Measurements from ENCODE around the gene PLCL2. TPM values are rescaled to one million over a fixed set of nuclear protein-coding genes. Genes with fewer than 3 reads are reported as not detected.

Gene PLCL2
- total and polyA plus RNA-seq, 4 donors: 1.0 to 16.7 (median 7.1) TPM

- Histone ChIP-seq H3K4me1 (ENCODE audit: control insufficient read depth in 5 of 5, insufficient read depth in 5 of 5, low read length in 5 of 5) (peaks cover 0 to 12% (median 7%) of the 10 kb centered on the region in 5 donors), H3K9me3 (ENCODE audit: control insufficient read depth in 4 of 4, insufficient read depth in 3 of 4, low read length in 3 of 4) (no peaks in the 10 kb centered on the region), H3K27me3 (ENCODE audit: control insufficient read depth in 3 of 3, insufficient read depth in 3 of 3, low read length in 2 of 3) (no peaks in the 10 kb centered on the region), H3K4me3 (no peak overlapping the region), H3K27ac (ENCODE audit: low read depth in 1 of 2, low read length in 1 of 2) (no peak overlapping the region), H3K36me3 (ENCODE audit: control insufficient read depth in 4 of 4, insufficient read depth in 4 of 4, low read length in 4 of 4) (peaks cover 0 to 2% (median 0%) of the 10 kb centered on the region in 4 donors), H3K9ac (ENCODE audit: insufficient read depth in 1 of 2, low read length in 2 of 2) (no peak overlapping the region)
- 55 to 66% methylated on average over 3 of the region's 3 CpGs for WGBS, 2 donors
- TF ChIP-seq CTCF (IDR thresholded peaks at IDR 0.05; ENCODE audit: control extremely low read depth, extremely low read depth): peak; percentile 33
- peak in 2 of 3 donors; percentile 40 to 69 for DNase-seq
- ATAC-seq (ENCODE audit: insufficient read depth, low FRiP score): no peak
Observed at GRCh38 chr3:17032407-17033034, 147.8 kb downstream of the PLCL2 start.

GRCh38 chr3:17033516-17034168, 148.9 kb downstream of the PLCL2 start:
- H3K4me3 ChIP-seq: no peak overlapping the region

GRCh38 chr3:17035033-17035432, 150.3 kb downstream of the PLCL2 start:
- Histone ChIP-seq H3K36me3 (ENCODE audit: control insufficient read depth in 4 of 4, insufficient read depth in 4 of 4, low read length in 4 of 4) (peaks cover 0 to 2% (median 0%) of the 10 kb centered on the region in 4 donors), H3K4me3 (no peak overlapping the region), H3K9me3 (ENCODE audit: control insufficient read depth in 4 of 4, insufficient read depth in 3 of 4, low read length in 3 of 4) (no peaks in the 10 kb centered on the region), H3K4me1 (ENCODE audit: control insufficient read depth in 5 of 5, insufficient read depth in 5 of 5, low read length in 5 of 5) (peaks cover 0 to 12% (median 6%) of the 10 kb centered on the region in 5 donors), H3K27me3 (ENCODE audit: control insufficient read depth in 3 of 3, insufficient read depth in 3 of 3, low read length in 2 of 3) (no peaks in the 10 kb centered on the region), H3K27ac (ENCODE audit: low read depth in 1 of 2, low read length in 1 of 2) (peak overlapping the region in 1 of 2 donors; percentile 51), H3K9ac (ENCODE audit: insufficient read depth in 1 of 2, low read length in 2 of 2) (no peak overlapping the region)
- DNase-seq (no peak), ATAC-seq (ENCODE audit: insufficient read depth, low FRiP score) (no peak)
- no peak for TF ChIP-seq CTCF (IDR thresholded peaks at IDR 0.05; ENCODE audit: control extremely low read depth, extremely low read depth)
- WGBS, 2 donors: 33 to 64% methylated on average over 5 of the region's 5 CpGs

More at GRCh38 chr3:17033516-17034168, 148.9 kb downstream of the PLCL2 start:
- Histone ChIP-seq H3K27ac (ENCODE audit: low read depth in 1 of 2, low read length in 1 of 2) (peak overlapping the region in 1 of 2 donors; percentile 77), H3K27me3 (ENCODE audit: control insufficient read depth in 3 of 3, insufficient read depth in 3 of 3, low read length in 2 of 3) (no peaks in the 10 kb centered on the region), H3K4me1 (ENCODE audit: control insufficient read depth in 5 of 5, insufficient read depth in 5 of 5, low read length in 5 of 5) (peaks cover 0 to 7% (median 3%) of the 10 kb centered on the region in 5 donors), H3K36me3 (ENCODE audit: control insufficient read depth in 4 of 4, insufficient read depth in 4 of 4, low read length in 4 of 4) (peaks cover 0 to 2% (median 0%) of the 10 kb centered on the region in 4 donors), H3K9me3 (ENCODE audit: control insufficient read depth in 4 of 4, insufficient read depth in 3 of 4, low read length in 3 of 4) (no peaks in the 10 kb centered on the region), H3K9ac (ENCODE audit: insufficient read depth in 1 of 2, low read length in 2 of 2) (no peak overlapping the region)
- WGBS, 2 donors: 36 to 62% methylated on average over 3 of the region's 3 CpGs
- ATAC-seq (ENCODE audit: insufficient read depth, low FRiP score) (no peak), DNase-seq (no peak)
- no peak for TF ChIP-seq CTCF (IDR thresholded peaks at IDR 0.05; ENCODE audit: control extremely low read depth, extremely low read depth)
